GM19467 (cell line): ENCODE measurements around the gene KLK5.
A peak's percentile ranks its signal among the peaks of the same experiment; 100 is the strongest.
"Not testable (repeated sequence)": the region's sequence is repeated elsewhere in the genome, so short reads cannot be mapped to it uniquely, and the experiment has no call there.

Experiments
- ATAC-seq: cut with Tn5 transposase; IDR thresholded peaks from one replicate; pipeline ENCODE4 v1.9.1; 2021; ENCODE audit warnings: mild to moderate bottlenecking, moderate library complexity; ENCODE audit not compliant: unreplicated experiment

Gene KLK5

GRCh38 chr19:50924586-50924985 is 28.3 kb downstream of the KLK5 start:
- no peak for ATAC-seq

GRCh38 chr19:50922317-50922853 is 30.5 kb downstream of the KLK5 start:
- ATAC-seq, result no peak

- ATAC-seq, result no peak
These were observed 31.2 kb downstream of the KLK5 start for GRCh38 chr19:50921426-50922316.

GRCh38 chr19:50916069-50916468 is 36.8 kb downstream of the KLK5 start:
- no peak for ATAC-seq

GRCh38 chr19:50912727-50913716 is 39.8 kb downstream of the KLK5 start:
- no peak for ATAC-seq

GRCh38 chr19:50912102-50912599 is 40.7 kb downstream of the KLK5 start:
- ATAC-seq, result no peak

- no peak for ATAC-seq
These were observed 41.4 kb downstream of the KLK5 start, which contains the start of gene KLK4 for GRCh38 chr19:50911206-50912101. Gene KLK4 (minus strand): TSS chr19:50911395. CDS start chr19:50910738, 657 bp downstream.

GRCh38 chr19:50910722-50911121 is 42.1 kb downstream of the KLK5 start:
- no peak for ATAC-seq

GRCh38 chr19:50909240-50910070 is 43.4 kb downstream of the KLK5 start:
- ATAC-seq, result no peak

GRCh38 chr19:50908336-50908735 is 44.5 kb downstream of the KLK5 start:
- ATAC-seq, result no peak

GRCh38 chr19:50906217-50906616 is 46.6 kb downstream of the KLK5 start:
- ATAC-seq, result no peak

GRCh38 chr19:50902640-50903039 is 50.2 kb downstream of the KLK5 start:
- ATAC-seq, result no peak

- no peak for ATAC-seq
These were observed 53.3 kb downstream of the KLK5 start for GRCh38 chr19:50899569-50899968.

GRCh38 chr19:50898018-50898417 is 54.8 kb downstream of the KLK5 start:
- ATAC-seq, result no peak

GRCh38 chr19:50897612-50898011 is 55.2 kb downstream of the KLK5 start:
- ATAC-seq, result no peak

GRCh38 chr19:50897191-50897607 is 55.6 kb downstream of the KLK5 start:
- ATAC-seq, result peak; percentile 9

GRCh38 chr19:50896591-50897190 is 56.1 kb downstream of the KLK5 start:
- ATAC-seq, result peak; percentile 84

- not testable (repeated sequence) for ATAC-seq
These were observed 56.7 kb downstream of the KLK5 start for GRCh38 chr19:50896089-50896590.
